Posterior cingulate gyrus (tissue), 11 donors: ENCODE measurements around the gene EYS.
A peak's percentile ranks its signal among the peaks of the same experiment; 100 is the strongest.
"Not testable (repeated sequence)": the region's sequence is repeated elsewhere in the genome, so short reads cannot be mapped to it uniquely, and the experiment has no call there.

Experiments used
- DNase-seq, 10 donors: peaks; one replicate each; pipeline versions ENCODE4 v3.0.0 to v3.0.0-alpha.2; 2020 to 2021; ENCODE audit warnings: mixed read lengths in 3 of 10
- intact Hi-C: fragments of 100-400 bp; cut with DNase I; formaldehyde crosslinking; loops from one replicate; pipeline ENCODE4 v1.15.1; 2023

The EYS gene

GRCh38 chr6:65637289-65638046, 69.6 kb downstream of the EYS start:
- peak in 3 of 10 donors; percentile 31 to 81 (median 75) for DNase-seq
- intact Hi-C loops: no loop called here

GRCh38 chr6:65633501-65633900, 73.5 kb downstream of the EYS start:
- DNase-seq: no peak
- intact Hi-C loops: no loop called here

GRCh38 chr6:65631711-65632110, 75.3 kb downstream of the EYS start:
- no peak for DNase-seq
- intact Hi-C loops: no loop called here

- DNase-seq: peak in 3 of 10 donors; percentile 65 to 68 (median 68)
- intact Hi-C loops: not testable (repeated sequence)
Observed at GRCh38 chr6:65627434-65627999, 79.5 kb downstream of the EYS start.

GRCh38 chr6:65627015-65627414, 80.0 kb downstream of the EYS start:
- no peak for DNase-seq
- intact Hi-C loops: no loop called here

GRCh38 chr6:65623566-65623965, 83.5 kb downstream of the EYS start:
- intact Hi-C loops: no loop called here
- DNase-seq: no peak

- intact Hi-C loops: no loop called here
- no peak for DNase-seq
Observed at GRCh38 chr6:65610746-65611145, 96.3 kb downstream of the EYS start.

- no peak for DNase-seq
- intact Hi-C loops: no loop called here
Observed at GRCh38 chr6:65595540-65595939, 111.5 kb downstream of the EYS start.

GRCh38 chr6:65570340-65570739, 136.7 kb downstream of the EYS start:
- DNase-seq: no peak
- intact Hi-C loops: no loop called here

- intact Hi-C loops: no loop called here
- no peak for DNase-seq
Observed at GRCh38 chr6:65569505-65569904, 137.5 kb downstream of the EYS start.

GRCh38 chr6:65569056-65569455, 138.0 kb downstream of the EYS start:
- DNase-seq, intact Hi-C loops: not testable (repeated sequence)

GRCh38 chr6:65566117-65566516, 140.9 kb downstream of the EYS start:
- no peak for DNase-seq
- intact Hi-C loops: no loop called here

GRCh38 chr6:65558071-65558470, 149.0 kb downstream of the EYS start:
- intact Hi-C loops: no loop called here
- DNase-seq: peak in 2 of 10 donors; percentile 37 to 46

GRCh38 chr6:65557224-65557623, 149.8 kb downstream of the EYS start:
- DNase-seq: peak in 2 of 10 donors; percentile 51 to 56
- intact Hi-C loops: no loop called here

GRCh38 chr6:65546894-65547293, 160.1 kb downstream of the EYS start:
- intact Hi-C loops: no loop called here
- no peak for DNase-seq

- intact Hi-C loops: no loop called here
Observed at GRCh38 chr6:65545920-65546319, 161.1 kb downstream of the EYS start.

GRCh38 chr6:65538644-65539043, 168.4 kb downstream of the EYS start:
- intact Hi-C loops: no loop called here
- DNase-seq: no peak

More at GRCh38 chr6:65545920-65546319, 161.1 kb downstream of the EYS start:
- peak in 1 of 10 donors; percentile 24 for DNase-seq

GRCh38 chr6:65537600-65537999, 169.4 kb downstream of the EYS start:
- intact Hi-C loops: no loop called here
- DNase-seq: no peak

- intact Hi-C loops: no loop called here
Observed at GRCh38 chr6:65531533-65531932, 175.5 kb downstream of the EYS start.

GRCh38 chr6:65524232-65524631, 182.8 kb downstream of the EYS start:
- intact Hi-C loops: no loop called here
- DNase-seq: no peak

More at GRCh38 chr6:65531533-65531932, 175.5 kb downstream of the EYS start:
- peak in 1 of 10 donors; percentile 18 for DNase-seq

- DNase-seq: no peak
- intact Hi-C loops: no loop called here
Observed at GRCh38 chr6:65505736-65506135, 201.3 kb downstream of the EYS start.

- intact Hi-C loops: no loop called here
- DNase-seq: no peak
Observed at GRCh38 chr6:65501045-65501444, 206.0 kb downstream of the EYS start.
